Tibial nerve (tissue), 4 donors: ENCODE measurements around the gene DHX36.

Experiments used
- EP300 ChIP-seq, 2 donors: sonication (generic); formaldehyde crosslinking; IDR thresholded peaks; one replicate each; pipeline ENCODE4 v1.6.1; 2017; ENCODE audit warnings: antibody characterized with exemption in 2 of 2, mild to moderate bottlenecking in 1 of 2
- POLR2A ChIP-seq, 2 donors: fragments of 450-650 bp; IDR thresholded peaks; one replicate each; pipeline ENCODE4 v1.6.1; 2017; ENCODE audit warnings: antibody characterized with exemption in 2 of 2, mild to moderate bottlenecking in 2 of 2, moderate library complexity in 2 of 2
- TF ChIP-seq, protein P1 (sequence below), 5 experiments: fragments of 200-600 bp in 3 of 5; fragments of 450-650 bp in 2 of 5; sonication (generic) in 3 of 5; IDR thresholded peaks; one replicate each; pipeline ENCODE4 v1.5.1; 2016 to 2019; ENCODE audit warnings: antibody characterized with exemption in 5 of 5, mild to moderate bottlenecking in 3 of 5, moderate library complexity in 2 of 5

DNA sequence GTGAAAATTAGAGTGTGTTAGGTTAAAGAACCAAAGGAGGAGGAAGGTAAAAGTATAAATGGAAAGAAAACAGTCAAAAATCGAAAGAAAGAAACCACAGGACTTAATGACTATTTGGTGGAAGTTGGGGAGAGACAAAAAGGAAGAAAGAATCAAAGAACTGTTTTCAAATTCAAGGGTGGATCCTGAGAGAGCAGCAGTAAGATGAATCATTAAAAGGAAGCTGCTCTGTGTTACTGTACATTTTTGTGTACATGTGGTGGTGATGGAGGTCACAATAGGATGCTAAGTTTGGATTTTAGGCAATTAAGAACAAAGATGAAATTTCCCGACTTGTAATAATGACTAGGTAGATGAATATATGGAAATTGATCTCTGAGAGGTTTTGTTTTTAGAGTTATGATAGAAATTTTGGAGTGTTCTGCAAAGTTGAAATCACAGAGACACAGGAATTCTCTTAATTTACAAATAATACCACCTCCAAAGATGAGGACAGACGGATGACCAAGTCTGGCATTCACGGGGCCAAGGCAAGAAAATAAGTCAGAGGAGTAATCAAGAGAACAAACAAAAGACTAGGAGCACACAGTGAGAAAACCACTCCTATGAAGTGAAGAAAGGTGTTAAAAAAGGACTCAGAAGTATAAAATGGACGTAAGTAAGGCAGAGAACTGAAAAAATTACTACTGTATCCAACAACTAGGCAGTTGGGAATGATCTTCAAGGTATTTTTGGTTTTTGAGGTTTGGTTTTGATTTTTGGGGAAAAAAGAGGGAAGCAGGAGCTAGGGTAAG, 7.1 kb downstream of the DHX36 start:
- TF ChIP-seq, protein P1, sequence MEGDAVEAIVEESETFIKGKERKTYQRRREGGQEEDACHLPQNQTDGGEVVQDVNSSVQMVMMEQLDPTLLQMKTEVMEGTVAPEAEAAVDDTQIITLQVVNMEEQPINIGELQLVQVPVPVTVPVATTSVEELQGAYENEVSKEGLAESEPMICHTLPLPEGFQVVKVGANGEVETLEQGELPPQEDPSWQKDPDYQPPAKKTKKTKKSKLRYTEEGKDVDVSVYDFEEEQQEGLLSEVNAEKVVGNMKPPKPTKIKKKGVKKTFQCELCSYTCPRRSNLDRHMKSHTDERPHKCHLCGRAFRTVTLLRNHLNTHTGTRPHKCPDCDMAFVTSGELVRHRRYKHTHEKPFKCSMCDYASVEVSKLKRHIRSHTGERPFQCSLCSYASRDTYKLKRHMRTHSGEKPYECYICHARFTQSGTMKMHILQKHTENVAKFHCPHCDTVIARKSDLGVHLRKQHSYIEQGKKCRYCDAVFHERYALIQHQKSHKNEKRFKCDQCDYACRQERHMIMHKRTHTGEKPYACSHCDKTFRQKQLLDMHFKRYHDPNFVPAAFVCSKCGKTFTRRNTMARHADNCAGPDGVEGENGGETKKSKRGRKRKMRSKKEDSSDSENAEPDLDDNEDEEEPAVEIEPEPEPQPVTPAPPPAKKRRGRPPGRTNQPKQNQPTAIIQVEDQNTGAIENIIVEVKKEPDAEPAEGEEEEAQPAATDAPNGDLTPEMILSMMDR (IDR thresholded peaks at IDR 0.05): no peak
- TF ChIP-seq POLR2A (IDR thresholded peaks at IDR 0.05): no peak
- TF ChIP-seq EP300 (IDR thresholded peaks at IDR 0.05): no peak
